ENCODE measurements around the gene PLAU.
"Not testable (repeated sequence)": the region's sequence is repeated elsewhere in the genome, so short reads cannot be mapped to it uniquely, and the experiment has no call there.

PLAU gene

GRCh38 chr10:73898730-73899410 lies 12.1 kb upstream of the PLAU start:
- DNase-seq = no peak

DNA sequence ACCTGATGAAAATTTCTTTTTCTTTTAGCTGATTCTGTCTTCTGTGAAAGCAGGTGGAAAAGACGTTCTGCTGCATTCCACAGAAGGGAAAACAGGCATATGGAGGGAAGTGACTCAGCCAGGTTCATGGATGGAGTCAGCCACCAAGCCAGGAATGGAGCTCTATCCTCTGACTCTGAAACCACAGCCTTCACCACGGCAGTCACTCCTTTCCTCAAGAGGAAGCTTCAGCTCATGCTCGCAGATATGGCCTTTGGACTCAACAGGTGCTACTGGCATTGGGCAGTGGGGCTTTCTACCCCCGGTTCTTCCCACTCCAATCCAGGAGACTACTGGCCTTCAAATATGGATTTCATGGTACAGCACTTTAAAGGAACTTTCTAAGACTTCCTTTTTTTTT lies 11.5 kb upstream of the PLAU start:
- DNase-seq = no peak

- DNase-seq = no peak
Observed at GRCh38 chr10:73900064-73900463, 10.9 kb upstream of the PLAU start.

DNA sequence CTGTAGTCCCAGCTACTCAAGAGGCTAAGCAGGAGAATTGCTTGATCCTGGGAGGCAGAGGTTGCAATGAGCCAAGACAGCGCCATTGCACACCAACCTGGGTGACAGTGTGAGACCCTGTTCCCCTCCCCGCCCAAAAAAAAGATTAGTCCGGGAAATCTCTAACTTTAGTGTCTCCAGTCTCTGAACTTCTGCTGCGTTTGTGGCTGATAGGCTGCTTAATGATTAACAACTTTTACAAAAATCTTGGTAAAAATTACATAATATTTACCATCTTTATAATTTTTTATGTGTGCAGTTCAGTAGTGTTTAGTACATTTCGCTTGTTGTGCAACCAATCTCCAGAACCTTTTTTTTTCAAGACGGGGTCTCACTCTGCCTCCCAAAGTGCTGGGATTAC lies 9.7 kb upstream of the PLAU start:
- no peak for DNase-seq

GRCh38 chr10:73902351-73902750 lies 8.6 kb upstream of the PLAU start:
- DNase-seq = no peak

DNA sequence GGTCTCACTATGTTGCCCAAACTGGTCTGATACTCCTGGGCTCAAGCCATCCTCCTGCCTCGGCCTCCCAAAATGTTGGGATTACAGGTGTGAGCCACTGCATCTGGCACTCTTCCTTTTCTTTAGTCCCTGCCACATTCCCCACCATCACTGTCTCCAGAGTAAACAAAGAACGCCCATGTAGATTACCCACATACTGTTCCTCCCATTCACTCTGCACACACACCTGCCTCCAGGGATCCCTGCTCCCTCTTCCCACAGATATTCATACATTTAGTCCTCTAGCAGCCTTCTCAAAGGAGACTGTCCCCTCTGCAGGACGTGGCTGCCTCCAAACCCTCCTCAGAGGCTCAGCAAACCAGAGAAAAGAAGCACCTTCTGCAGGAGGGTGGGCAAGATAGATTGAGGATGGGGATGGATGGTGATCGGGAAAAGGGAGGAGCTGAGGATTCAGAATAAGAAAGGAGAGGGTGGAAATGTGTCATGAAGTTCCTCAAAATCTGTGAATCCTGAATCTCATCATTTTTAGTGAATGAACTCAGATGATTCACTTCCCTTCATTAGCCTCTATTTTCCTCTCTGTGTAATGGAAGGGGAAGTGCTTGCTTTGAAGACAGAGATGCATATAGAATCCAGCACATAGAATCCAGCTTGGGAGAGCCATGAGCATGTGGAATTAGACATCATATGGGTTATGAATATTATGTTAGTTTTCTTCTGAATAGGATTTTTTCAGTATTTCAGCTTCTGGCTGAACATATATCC lies 5.5 kb upstream of the PLAU start:
- no peak for DNase-seq

DNA sequence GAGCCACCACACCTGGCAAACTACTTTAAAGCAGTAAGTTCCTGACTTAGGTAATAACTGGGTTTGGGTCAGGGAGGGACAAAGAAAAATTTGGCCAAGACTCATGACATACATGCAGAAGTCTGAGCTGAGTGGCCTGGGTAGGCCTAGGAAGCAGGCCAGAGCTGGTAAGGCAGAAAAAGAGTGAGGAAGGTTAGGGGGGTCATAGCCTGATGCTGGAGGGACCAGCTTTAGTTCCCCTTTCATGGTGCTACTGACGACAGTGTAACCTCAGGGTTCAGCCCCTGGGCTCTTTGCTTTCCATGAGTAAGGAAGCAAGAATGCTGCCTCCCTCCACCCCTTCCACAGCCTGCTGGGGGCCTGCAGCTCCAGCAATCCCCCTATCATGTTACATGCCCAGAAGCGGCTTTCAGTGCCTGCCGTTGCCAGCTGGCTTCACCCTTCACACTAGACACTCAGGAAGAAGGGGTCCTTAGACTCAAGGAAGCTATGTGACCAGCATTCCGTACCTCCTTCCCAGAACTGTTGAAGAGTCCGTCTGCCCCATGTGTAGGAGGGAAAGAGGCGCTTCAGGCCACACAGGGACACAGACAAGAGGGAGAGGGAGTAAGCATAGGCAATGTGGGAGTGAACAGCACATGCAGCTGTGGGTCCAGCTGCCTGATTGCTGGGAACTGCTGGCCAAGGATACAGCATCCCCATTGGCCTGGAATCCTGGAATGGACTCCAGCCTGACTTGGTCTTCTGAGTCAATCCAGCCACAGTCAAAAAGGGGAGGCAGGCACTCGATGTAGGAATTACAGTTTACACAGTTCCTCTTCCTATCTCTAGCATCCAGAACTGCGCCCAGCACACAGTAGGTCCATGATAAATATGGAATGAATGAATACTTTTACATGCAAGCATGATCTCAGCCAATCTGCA lies 4.1 kb upstream of the PLAU start:
- no peak for DNase-seq

- DNase-seq = peak; percentile 20
Observed at GRCh38 chr10:73907841-73908517, 3.0 kb upstream of the PLAU start.

- DNase-seq = peak; percentile 47
Observed at GRCh38 chr10:73908853-73909539, 1.9 kb upstream of the PLAU start.

GRCh38 chr10:73909540-73910115 lies 1.3 kb upstream of the PLAU start:
- no peak for DNase-seq

DNA sequence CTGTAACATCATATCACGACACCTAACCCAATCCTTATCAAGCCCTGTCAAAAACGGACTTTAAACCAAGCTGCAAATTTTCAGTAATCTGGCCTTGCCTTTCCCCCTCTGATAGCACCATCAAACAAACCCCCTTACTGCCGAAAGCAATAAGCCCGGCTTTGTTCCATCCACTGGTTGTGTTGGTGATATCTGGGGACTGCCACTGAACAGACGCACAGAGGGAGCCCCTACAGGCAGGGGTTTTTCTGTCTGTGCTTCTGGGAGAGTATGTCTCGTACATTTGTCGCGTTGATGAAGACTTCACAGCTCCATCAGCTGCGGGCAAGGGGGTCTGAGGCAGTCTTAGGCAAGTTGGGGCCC lies 550 bp upstream of the PLAU start:
- no peak for DNase-seq

DNA sequence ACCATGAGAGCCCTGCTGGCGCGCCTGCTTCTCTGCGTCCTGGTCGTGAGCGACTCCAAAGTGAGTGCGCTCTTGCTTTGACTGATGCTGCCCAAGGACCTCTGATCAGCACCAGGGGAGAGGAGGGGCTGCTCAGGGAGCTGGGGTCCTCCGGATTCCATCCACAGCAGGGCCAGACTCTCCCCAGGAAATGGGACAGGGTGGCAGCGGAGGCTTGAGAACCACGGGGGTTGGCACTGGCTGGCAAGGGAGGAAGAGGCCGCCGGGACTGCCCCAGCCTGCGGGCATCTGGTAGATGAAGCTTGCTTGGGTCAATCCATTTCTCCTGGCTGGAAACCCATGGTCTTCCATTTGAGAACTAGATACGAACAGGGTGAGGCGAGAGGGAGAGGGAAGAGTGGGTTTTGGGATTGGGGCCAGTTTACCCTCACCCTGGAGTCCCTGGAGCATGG lies 647 bp downstream of the PLAU start:
- DNase-seq = no peak

GRCh38 chr10:73914036-73914435 lies 3.1 kb downstream of the PLAU start:
- no peak for DNase-seq

- DNase-seq = no peak
Observed at GRCh38 chr10:73915206-73915851, 4.4 kb downstream of the PLAU start.

DNA sequence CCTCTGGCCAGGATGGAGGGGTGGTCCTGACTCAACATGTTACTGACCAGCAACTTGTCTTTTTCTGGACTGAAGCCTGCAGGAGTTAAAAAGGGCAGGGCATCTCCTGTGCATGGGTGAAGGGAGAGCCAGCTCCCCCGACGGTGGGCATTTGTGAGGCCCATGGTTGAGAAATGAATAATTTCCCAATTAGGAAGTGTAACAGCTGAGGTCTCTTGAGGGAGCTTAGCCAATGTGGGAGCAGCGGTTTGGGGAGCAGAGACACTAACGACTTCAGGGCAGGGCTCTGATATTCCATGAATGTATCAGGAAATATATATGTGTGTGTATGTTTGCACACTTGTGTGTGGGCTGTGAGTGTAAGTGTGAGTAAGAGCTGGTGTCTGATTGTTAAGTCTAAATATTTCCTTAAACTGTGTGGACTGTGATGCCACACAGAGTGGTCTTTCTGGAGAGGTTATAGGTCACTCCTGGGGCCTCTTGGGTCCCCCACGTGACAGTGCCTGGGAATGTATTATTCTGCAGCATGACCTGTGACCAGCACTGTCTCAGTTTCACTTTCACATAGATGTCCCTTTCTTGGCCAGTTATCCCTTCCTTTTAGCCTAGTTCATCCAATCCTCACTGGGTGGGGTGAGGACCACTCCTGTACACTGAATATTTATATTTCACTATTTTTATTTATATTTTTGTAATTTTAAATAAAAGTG lies 6.0 kb downstream of the PLAU start:
- DNase-seq = no peak

DNA sequence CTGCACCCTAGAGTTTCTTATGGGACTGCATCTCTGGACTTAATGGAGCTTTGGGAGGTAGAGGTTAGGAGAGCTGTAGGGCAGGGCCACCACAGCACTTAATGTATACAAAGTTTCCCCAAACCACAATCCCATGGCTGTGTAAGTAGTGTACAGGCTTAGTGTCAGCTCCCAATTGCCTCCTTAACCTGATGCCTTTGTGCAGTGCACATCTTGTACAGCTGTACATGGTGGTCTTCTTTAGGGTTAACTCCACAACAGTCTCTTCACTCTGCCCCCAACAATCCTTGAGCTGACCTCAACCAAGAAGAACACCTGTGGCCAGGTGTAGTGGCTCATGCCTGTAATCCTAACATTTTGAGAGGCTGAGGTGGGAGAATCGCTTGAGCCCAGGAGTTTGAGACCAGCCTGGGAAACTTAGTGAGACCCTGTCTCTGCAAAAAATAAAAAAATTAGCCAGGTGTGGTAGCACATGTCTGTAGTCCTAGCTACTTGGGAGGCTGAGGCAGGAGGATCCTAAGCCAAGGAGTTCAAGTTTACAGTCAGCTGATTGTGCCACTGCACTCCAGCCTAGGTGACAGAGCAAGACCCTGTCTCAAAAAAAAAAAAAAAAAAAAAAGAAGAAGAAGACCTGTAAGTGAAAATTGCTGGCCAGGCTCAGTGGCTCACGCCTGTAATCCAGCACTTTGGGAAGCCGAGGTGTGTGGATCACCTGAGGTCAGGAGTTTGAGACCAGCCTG lies 6.8 kb downstream of the PLAU start:
- DNase-seq = no peak

GRCh38 chr10:73919481-73919880 lies 8.5 kb downstream of the PLAU start:
- DNase-seq = not testable (repeated sequence)

DNA sequence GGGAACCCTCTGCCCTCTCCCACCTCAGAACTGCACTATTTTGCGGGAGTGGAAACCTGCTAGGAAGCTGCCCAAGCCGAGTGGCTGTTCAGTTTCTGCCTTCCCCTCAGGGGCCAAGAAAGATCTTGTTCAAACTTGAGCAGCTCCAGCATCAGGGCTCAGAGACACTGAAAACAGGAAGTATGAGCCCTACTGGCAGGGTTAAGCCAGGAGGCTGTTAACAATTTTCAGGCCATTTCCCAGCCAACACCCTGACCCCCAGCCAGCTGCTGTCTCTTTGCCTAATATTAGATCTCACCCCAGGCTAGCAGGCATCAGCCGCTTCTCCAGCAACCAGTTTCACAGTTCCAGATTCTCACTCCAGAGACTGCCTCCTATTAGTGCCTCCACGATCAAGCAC lies 9.2 kb downstream of the PLAU start:
- DNase-seq = no peak

- peak; percentile 63 for DNase-seq
Observed at GRCh38 chr10:73922007-73922863, 11.3 kb downstream of the PLAU start.
